ENCODE measurements around the gene HOPX. TPM values are rescaled to one million over a fixed set of nuclear protein-coding genes. Genes with fewer than 3 reads are reported as not detected.

The HOPX gene
- total RNA-seq, 1 donor from 2014 or later, result 2.6 TPM

DNA sequence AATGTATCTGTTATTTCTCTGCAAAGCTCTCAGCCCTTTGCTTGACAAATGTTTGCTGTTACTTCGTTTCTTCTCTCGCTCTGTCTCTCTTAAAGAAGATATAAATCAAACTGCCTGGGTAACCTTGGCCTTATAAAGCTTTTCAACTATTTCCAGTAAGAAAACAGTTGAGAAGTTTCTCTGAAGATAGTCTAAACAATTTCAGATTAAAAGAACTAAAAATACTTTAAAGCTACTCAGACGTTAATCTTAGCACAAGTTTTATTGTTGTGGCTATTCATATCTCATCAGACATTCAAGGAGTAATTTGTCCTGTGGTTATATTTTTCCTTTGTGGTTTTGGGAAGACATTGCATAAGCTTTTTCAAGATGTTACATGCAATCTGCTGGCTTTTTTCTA, 22.6 kb downstream of the HOPX start:
- Mint-ChIP-seq H3K4me1 (peaks cover 17% of the 10 kb centered on the region), H3K9me3 (peaks cover 4% of the 10 kb centered on the region), H3K27ac (no peak overlapping the region), H3K36me3 (no peaks in the 10 kb centered on the region), H3K4me3 (no peak overlapping the region), H3K27me3 (ENCODE audit: insufficient read depth, low read depth) (peaks cover 47% of the 10 kb centered on the region)
- Histone ChIP-seq H3K9me3 (ENCODE audit: low read depth) (no peaks in the 10 kb centered on the region), H4K20me1 (ENCODE audit: low read depth) (no peaks in the 10 kb centered on the region), H3K27me3 (peaks cover 83% of the 10 kb centered on the region), H3K9ac (no peak overlapping the region), H3K4me1 (peaks cover 21% of the 10 kb centered on the region), H3K36me3 (no peaks in the 10 kb centered on the region), H3K79me2 (ENCODE audit: low read depth) (no peaks in the 10 kb centered on the region), H3K27ac (no peak overlapping the region), H2AFZ (replicated peaks) (no peak overlapping the region), H3F3A (ENCODE audit: low read depth) (no peaks in the 10 kb centered on the region), H3K4me3 (no peak overlapping the region), H3K4me2 (no peak overlapping the region)
- no peak for DNase-seq (ENCODE audit: low spot score)
- TF ChIP-seq EZH2 (IDR thresholded peaks at IDR 0.05), result no peak
- no peak for TF ChIP-seq CTCF (IDR thresholded peaks at IDR 0.05)
- TF ChIP-seq EZH2phosphoT487 (IDR thresholded peaks at IDR 0.05), result no peak

DNA sequence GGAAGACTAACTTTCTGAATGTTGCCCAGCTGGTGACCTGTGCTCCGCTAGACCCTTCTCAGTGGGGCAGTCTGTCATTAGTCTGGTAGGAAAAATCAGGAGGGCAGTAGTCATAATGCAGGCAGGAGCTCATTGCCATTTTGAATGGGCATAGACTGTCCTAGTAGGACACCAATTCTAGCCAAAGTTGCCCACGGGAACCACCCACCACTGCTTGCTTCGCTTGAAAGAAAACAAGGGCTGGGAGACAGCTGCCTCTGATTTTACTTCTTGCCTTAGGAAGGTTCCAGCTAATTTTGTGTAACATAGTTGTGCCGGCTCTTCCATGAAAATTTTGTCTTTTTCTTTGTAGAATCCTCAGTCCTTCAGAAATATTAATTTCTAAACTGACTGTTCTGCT, 23.3 kb downstream of the HOPX start:
- Mint-ChIP-seq H3K9me3 (peaks cover 4% of the 10 kb centered on the region), H3K36me3 (no peaks in the 10 kb centered on the region), H3K4me1 (peaks cover 17% of the 10 kb centered on the region), H3K27ac (no peak overlapping the region), H3K4me3 (no peak overlapping the region), H3K27me3 (ENCODE audit: insufficient read depth, low read depth) (peaks cover 53% of the 10 kb centered on the region)
- H2AFZ ChIP-seq (replicated peaks), result no peak overlapping the region
- H3K9ac ChIP-seq, result no peak overlapping the region
- DNase-seq (ENCODE audit: low spot score), result no peak
- peaks cover 85% of the 10 kb centered on the region for H3K27me3 ChIP-seq
- H3K27ac ChIP-seq, result no peak overlapping the region
- H3K4me2 ChIP-seq, result no peak overlapping the region
- H3K9me3 ChIP-seq (ENCODE audit: low read depth), result no peaks in the 10 kb centered on the region
- no peaks in the 10 kb centered on the region for H3F3A ChIP-seq (ENCODE audit: low read depth)
- no peak overlapping the region for H3K4me3 ChIP-seq
- no peaks in the 10 kb centered on the region for H3K36me3 ChIP-seq
- no peaks in the 10 kb centered on the region for H4K20me1 ChIP-seq (ENCODE audit: low read depth)
- peaks cover 18% of the 10 kb centered on the region for H3K4me1 ChIP-seq
- H3K79me2 ChIP-seq (ENCODE audit: low read depth), result no peaks in the 10 kb centered on the region
- TF ChIP-seq EZH2phosphoT487 (IDR thresholded peaks at IDR 0.05), result no peak
- TF ChIP-seq EZH2 (IDR thresholded peaks at IDR 0.05), result no peak
- no peak for TF ChIP-seq CTCF (IDR thresholded peaks at IDR 0.05)

- Mint-ChIP-seq H3K36me3 (no peaks in the 10 kb centered on the region), H3K4me1 (peaks cover 17% of the 10 kb centered on the region), H3K4me3 (peak overlapping the region; percentile 80), H3K27me3 (ENCODE audit: insufficient read depth, low read depth) (peaks cover 56% of the 10 kb centered on the region), H3K9me3 (peaks cover 4% of the 10 kb centered on the region), H3K27ac (no peak overlapping the region)
- no peaks in the 10 kb centered on the region for H3K79me2 ChIP-seq (ENCODE audit: low read depth)
- H3K9ac ChIP-seq, result no peak overlapping the region
- TF ChIP-seq EZH2 (IDR thresholded peaks at IDR 0.05) (no peak), CTCF (IDR thresholded peaks at IDR 0.05) (no peak), EZH2phosphoT487 (IDR thresholded peaks at IDR 0.05) (no peak)
- H3K4me3 ChIP-seq, result no peak overlapping the region
- peaks cover 5% of the 10 kb centered on the region for H3F3A ChIP-seq (ENCODE audit: low read depth)
- no peak for DNase-seq (ENCODE audit: low spot score)
- peaks cover 15% of the 10 kb centered on the region for H3K4me1 ChIP-seq
- H3K27me3 ChIP-seq, result peaks cover 85% of the 10 kb centered on the region
- no peak overlapping the region for H3K4me2 ChIP-seq
- H3K27ac ChIP-seq, result no peak overlapping the region
- H3K36me3 ChIP-seq, result no peaks in the 10 kb centered on the region
- H2AFZ ChIP-seq (replicated peaks), result no peak overlapping the region
- H4K20me1 ChIP-seq (ENCODE audit: low read depth), result no peaks in the 10 kb centered on the region
- no peaks in the 10 kb centered on the region for H3K9me3 ChIP-seq (ENCODE audit: low read depth)
These were observed 24.0 kb downstream of the HOPX start for GRCh38 chr4:56657128-56657527.

DNA sequence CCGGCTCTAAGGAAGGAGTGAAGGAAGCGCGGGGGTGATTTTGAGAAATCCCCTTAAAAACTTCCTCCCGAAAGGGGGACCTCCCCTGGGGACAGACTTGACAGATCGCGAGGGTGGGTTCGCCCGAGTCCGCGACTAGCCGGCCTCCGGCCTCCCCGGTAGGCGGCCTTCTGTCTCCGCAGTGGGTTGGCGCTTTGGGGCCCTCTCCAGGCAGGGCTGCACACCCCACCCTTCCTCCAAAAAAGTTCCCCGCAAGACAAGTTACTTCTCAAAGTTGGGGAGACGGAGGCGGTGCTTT, 24.8 kb downstream of the HOPX start:
- Histone ChIP-seq H3K9me3 (ENCODE audit: low read depth) (no peaks in the 10 kb centered on the region), H3F3A (ENCODE audit: low read depth) (peaks cover 13% of the 10 kb centered on the region), H3K9ac (no peak overlapping the region), H3K79me2 (ENCODE audit: low read depth) (no peaks in the 10 kb centered on the region), H3K4me2 (peak overlapping the region; percentile 99), H3K4me3 (peak overlapping the region; percentile 77), H3K4me1 (peaks cover 22% of the 10 kb centered on the region), H4K20me1 (ENCODE audit: low read depth) (no peaks in the 10 kb centered on the region), H3K27me3 (peaks cover 80% of the 10 kb centered on the region), H2AFZ (replicated peaks) (peak overlapping the region; percentile 87), H3K36me3 (no peaks in the 10 kb centered on the region), H3K27ac (no peak overlapping the region)
- H3K36me3 Mint-ChIP-seq, result no peaks in the 10 kb centered on the region
- H3K27me3 Mint-ChIP-seq (ENCODE audit: insufficient read depth, low read depth), result peaks cover 56% of the 10 kb centered on the region
- TF ChIP-seq EZH2 (IDR thresholded peaks at IDR 0.05) (peak; percentile 13), EZH2phosphoT487 (IDR thresholded peaks at IDR 0.05) (peak; percentile 70), CTCF (IDR thresholded peaks at IDR 0.05) (peak; percentile 34)
- peak overlapping the region; percentile 80 for H3K4me3 Mint-ChIP-seq
- DNase-seq (ENCODE audit: low spot score), result peak; percentile 43
- no peak overlapping the region for H3K27ac Mint-ChIP-seq
- peaks cover 21% of the 10 kb centered on the region for H3K4me1 Mint-ChIP-seq
- H3K9me3 Mint-ChIP-seq, result peaks cover 4% of the 10 kb centered on the region

All from neural progenitor cell (in vitro differentiated cells).